ENCODE results near the gene PHIP.

Gene PHIP

DNA sequence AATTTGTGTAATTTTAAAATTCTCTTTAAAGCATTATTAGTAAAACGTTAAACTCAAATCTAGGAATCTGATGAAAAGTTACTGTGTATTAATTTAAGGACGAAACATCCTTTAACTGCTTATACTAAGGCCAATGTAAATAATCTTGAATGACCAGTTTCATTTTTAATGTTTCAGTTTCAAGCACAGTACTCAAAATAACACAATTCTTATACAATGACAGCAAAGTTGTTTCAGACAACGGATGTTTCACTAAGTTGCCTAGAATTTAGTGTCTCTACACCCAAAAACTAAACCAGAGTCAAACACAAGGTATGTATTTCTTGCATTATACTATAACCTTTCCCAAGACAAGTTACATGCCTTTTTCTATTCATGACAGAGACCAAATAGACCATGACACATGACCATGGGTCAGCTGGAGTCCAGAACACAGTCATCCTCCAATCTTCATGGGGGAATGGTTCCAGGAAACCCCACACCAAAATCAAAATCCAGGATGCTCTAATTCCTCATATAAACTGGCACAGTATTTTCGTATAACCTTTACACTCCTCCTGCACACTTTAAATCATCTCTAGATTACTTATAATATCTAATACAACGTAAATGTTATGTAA, 7.7 kb downstream of the PHIP start:
- DNase-seq (ENCODE audit: low read depth in 3 of 3): no peak

DNA sequence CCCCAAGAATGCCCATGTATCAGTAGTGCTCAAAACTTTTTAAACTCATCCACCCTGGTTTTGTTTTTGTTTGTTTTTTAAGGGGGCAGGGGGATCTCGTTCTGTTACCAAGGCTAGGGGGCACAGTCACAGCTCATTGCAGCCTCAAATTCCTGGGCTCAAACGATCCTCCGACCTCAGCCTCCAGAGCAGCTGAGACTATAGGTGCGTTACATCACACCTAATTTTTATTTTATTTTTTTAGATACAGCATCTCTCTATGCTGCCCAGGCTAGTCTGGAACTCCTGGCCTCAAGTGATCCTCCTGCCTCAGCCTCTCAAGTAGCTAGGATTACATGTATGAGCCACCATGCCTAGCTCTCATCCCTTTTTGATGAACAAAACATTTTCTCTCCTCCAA, 11.2 kb downstream of the PHIP start:
- no peak for DNase-seq (ENCODE audit: low read depth in 3 of 3)

DNA sequence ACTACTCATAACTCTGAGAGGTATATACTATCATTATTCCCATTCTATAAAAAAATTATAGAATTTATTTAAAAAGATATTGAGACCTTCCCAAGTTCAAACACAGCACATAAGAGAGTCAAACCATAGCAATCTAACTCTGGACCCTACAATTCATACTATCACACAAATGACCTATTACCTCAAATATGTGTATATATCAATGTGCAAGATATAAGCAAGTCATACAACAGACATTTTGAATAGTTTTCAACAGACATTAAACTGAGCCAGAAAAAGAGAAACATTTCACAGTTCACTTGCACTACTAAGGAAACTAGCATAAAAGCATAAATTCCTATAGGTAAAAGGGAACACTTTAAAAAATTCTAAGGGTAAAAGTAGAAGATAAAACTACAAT, 11.7 kb downstream of the PHIP start:
- DNase-seq (ENCODE audit: low read depth in 3 of 3): no peak

DNA sequence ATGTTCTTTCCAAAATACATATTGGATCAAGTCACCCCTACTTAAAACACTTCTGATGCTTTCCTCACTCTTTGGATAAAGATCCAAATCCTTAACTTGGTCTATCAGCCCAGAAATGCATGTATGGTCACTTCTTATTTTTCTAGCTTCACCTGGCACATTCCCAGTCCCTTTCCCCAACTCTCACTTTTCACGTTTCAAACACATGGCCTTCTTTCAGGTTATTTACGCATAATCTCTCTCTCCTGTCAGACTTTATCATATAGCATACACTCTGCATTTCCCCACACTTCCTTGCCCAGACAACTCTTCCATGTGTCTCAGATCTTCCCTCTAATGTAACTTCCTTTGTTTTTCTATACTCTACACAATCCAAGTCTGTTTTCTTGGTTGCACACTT, 12.8 kb downstream of the PHIP start:
- no peak for DNase-seq (ENCODE audit: low read depth in 3 of 3)

DNA sequence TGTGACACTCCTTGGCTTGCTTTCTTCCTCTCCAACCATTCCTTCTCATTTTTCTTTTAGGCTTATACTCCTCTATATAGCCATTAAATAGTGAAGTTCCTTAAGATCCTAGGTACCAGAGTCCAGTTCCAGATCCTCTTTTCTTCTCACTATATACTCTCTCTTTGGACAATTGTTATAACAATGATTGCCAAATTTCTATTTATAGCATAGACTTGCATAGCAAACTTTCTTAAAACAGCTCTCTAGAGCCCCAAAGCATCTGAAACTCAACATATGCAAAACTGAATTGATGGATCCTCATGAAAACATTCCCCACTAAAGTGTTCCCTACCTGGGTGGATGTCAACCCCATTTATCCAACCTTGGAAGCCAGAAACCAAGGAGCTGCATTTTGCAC, 13.4 kb downstream of the PHIP start:
- DNase-seq (ENCODE audit: low read depth in 3 of 3): no peak

DNA sequence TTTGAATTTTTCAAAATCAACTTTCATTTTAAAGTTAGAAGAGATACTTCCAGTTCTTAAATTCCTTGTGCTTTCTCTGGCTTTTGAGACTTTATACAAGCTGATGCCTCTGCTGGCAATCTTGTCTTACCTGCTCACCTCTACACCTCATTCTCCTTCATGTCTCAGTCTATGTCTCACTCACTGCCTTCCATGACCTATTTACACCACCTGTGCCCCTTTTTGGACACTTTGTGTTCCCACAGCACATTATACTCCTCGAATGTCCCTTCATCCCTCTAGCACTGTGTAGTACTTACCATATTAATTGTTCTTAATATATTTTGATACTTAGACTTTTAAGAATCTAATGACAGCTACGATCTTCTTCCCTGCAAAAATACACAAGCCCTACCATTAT, 15.3 kb downstream of the PHIP start:
- no peak for DNase-seq (ENCODE audit: low read depth in 3 of 3)

DNA sequence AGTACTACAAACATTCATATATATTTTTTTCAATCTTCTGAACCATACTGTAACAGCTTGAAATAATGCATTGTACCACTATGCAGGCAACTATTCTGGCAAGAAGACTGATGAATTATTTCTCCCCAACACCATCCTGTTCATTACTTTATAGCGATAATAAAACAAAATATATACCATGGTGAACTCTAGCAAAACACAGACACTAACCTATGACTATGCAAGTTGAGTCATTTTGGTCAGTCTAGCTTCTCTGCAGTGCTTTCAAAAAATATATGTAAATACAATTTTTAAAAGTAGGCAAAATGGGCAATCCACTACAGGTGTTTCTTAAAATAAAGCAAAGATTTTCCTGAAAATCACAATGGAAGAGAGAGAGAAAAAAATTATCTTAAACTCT, 20.3 kb downstream of the PHIP start:
- no peak for DNase-seq (ENCODE audit: low read depth in 3 of 3)

DNA sequence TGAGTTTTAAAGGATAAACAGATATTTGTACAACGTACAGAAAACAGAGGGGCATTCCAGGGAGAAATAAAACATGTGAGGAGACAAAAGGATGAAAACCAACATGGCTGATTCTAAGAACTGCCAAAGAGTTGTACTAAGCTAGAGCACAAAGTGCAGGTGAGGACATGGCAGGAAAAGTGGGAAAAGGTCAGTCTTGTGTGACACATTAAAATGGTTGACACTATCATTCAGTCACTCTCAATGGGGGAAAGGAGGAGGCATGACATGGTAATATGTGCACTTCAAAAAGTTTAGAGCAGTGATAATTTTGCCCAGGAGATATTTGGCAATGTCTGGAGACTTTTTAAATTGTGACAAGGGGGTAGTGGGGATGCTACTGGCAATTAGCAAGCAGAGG, 21.8 kb downstream of the PHIP start:
- DNase-seq (ENCODE audit: low read depth in 3 of 3): no peak

DNA sequence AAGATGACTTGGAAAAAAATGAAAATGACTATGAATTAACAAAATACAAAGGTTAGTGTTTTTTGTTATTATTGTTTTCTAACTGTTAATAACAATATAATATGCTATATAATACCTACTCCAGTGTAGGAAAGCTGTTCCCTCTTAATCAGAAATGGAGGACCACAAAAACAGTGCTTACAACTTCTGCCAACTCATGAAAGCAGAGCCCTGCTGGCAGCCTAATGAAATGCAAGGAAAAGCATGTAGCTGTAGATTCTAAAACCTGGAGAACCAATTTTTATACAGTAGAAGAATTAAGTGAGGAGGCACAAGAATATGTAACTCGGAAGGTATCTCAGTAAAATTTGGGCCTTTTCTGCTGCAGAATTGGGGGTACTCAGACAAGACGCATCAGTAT, 29.4 kb downstream of the PHIP start:
- no peak for DNase-seq (ENCODE audit: low read depth in 3 of 3)

DNA sequence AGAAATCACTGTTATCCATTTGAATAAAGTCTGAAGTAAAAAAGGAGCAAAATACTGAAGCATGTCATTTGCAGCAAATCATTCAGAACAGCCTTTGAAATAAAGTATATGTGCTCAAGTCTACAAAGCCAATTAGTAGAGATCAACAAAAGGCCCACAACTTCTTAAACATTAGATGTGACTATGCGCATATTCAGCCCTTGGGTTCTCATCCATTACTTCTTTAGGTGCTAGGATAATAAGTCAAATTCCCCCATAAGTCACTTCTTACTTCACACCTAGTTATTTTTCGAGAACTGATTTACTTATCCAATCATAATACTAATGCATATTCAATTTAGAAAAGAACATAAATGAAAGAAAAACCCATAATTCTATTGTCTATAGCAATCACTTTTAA, 31.0 kb downstream of the PHIP start:
- DNase-seq (ENCODE audit: low read depth in 3 of 3): no peak

DNA sequence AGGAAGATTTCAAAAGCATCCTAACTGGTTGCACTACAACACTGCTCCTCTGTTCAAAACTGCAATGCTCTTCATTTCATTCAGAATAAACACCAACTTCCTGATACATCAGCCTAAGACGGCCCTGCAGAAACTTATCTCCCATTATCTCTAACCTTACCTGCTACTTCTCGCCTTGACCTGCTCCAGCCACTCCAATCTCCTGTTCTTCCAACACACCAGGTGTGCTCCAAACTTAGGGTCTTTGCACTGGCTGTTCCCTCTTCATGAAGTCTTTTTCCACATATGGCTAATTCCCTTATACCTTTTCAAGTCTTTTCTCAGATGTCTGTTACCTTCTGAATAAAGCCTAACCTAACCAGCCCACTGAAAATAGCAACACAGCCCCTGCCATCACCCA, 32.1 kb downstream of the PHIP start:
- no peak for DNase-seq (ENCODE audit: low read depth in 3 of 3)

DNA sequence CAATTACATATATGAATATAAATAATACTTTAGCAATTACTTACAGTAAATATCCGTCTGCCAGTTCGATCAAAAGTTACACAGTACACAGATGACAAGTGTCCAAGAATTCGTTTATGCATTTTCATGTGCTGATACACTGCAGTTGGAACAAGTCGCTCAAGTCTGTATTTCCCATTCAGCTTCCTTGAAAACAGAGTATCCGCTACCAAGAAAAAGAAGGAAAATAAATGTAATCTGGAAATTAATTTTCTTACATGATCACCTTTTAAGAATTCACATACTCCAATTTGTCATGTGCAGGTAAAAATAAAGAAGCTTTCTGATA, 35.3 kb downstream of the PHIP start:
- no peak for DNase-seq (ENCODE audit: low read depth in 3 of 3)

DNA sequence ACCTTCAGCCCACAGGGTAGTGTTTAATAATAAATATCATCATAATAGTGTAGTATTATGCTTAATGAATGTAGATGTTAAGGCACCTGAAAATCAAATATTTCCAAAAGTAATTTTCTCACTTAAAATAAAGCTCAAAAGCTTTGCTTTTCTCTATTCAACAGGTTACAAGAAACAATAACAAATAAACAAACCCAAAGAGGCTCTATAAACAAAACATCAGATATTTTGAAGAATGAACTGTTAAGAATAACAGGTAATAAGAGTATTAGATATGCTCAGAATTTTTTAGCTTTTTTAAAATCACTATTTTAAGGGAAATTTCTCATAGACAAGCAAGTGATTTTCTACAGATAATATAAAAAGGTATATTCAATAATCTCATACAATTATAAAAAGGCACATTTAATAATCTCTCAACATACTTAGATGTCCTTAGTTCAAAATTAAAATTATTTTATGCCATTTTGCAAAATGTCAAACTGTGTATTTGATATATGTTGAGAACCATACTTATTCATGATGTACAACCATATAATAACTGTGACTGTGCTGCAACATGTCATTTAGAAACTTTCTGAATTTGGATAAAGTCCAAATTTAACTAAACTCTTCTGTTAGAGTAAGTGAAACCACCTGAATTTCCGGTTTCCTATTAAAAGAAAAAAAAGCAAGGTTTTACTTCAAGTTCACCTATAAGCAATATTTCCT, 35.8 kb downstream of the PHIP start:
- no peak for DNase-seq (ENCODE audit: low read depth in 3 of 3)

DNA sequence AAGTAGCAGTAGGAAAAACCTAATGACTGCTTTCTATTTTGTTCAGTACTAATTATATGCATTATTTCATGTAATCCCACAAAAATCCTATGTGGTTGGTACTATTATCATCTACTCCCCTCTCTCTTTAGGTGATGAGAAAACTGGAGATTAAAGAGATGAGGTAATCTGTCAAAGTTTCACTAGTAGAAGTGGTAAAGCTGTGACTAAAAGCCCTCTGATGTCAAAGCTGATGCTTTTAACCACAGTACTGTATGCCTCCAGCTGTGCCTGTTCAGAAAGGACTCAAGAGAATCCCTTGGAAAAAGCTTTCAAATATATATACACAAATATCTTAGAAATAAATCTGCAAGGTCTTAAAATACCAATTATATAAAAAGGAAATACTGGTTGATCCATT, 38.0 kb downstream of the PHIP start:
- no peak for DNase-seq (ENCODE audit: low read depth in 3 of 3)

DNA sequence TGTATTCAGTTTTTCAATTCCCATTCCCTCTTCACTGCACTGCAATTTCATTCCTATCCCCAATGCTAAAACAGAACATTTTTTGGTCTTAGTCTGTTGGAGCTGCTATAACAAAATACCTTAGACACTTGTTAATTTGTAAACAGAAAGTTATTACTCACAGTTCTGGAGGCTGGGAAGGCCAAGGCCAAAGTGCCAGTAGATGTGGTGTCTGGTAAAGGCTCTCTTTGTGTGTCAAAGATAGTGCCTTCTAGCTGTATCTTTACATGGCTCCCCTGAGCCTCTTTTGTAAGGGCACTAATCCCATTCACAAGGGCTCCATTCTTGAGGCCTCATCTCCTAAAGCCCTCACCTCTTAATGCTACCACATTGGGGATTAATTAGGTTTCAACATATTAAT, 40.0 kb downstream of the PHIP start:
- no peak for DNase-seq (ENCODE audit: low read depth in 3 of 3)

DNA sequence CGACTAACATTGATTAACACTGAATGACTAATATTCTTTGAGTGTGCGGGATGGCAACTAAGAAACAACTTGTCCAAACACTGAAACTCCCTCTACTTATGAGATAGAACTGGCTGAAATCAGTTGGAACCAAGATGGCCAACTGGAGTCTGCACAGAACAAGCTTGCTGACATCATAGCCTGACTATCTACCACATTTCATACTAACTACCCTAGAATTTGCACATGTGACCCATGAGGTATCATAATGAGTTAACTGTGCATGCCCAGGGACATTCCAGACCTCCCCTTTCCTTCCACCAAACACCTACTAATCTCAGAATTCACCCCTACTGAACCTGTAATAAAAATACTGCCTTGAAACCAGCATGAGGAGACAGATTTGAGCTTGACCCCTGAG, 43.2 kb downstream of the PHIP start:
- no peak for DNase-seq (ENCODE audit: low read depth in 3 of 3)

DNA sequence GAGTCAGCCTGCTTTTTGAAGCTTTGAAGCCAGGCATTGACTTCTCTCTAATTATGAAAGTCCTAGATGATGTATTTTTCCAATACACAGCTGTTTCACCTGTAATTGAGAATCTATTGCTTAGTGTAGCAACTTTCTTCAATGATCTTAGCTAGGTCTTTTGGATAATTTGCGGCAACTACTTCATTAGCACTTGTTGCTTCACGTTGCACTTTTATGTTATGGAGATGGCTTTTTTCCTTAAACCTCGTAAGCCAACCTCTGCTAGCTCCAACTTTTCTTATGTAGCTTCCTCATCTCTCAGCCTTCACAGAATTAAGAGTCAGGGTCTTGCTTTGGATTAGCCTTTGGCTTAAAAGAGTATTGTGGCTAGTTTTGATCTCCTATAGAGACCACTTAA, 44.8 kb downstream of the PHIP start:
- DNase-seq (ENCODE audit: low read depth in 3 of 3): no peak

DNA sequence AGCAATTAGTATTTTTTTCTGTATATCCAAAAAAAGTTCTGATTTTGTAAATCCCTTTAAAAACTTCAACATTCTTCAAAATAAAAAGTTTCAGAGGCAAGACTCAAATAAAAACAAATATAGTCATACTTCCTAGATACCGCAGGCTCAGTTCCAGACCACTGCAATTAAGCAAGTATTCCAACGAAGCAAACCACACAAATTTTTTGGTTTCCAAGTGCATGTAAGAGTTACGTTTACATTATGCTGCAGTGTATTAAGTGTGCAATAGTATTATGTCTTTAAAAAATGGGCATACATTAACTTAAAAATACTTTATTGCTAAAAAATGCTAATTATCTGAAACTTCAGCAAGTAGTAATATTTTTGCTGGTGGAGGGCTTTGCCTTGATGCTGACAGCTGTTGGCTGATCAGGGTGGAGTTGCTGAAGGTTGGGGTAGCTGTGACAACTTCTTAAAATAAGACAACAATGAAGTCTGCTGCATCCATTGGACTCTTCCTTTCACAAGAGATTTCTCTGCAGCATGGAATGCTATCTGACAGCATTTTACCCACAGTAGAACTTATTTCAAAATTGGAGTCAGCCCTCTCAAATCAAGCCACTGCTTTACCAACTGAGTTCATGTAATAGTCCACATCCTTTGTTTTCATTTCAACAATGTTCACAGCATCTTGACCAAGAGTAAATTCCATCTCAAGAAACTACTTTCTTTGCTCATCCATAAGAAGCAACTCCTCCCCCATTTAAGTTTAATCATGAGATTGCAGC, 46.0 kb downstream of the PHIP start:
- no peak for DNase-seq (ENCODE audit: low read depth in 3 of 3)

DNA sequence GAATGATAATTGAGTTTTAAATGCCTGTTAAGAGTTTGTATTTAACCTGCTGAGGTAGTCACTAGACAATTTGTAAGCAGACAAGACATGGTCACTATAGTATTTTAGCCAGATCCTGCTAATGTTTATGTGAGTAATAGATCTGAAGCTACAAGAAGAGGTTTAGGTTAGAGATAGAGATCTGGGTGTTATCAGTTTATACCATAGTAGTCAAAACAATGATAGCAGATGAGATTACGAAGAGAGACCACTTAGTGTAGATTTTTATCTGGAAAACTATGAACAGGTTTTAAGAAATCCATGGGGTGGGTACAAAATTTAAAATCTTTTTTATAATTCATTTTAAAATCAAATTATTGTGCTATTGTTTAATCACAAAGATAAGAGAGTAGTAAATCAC, 47.5 kb downstream of the PHIP start:
- DNase-seq (ENCODE audit: low read depth in 3 of 3): no peak

DNA sequence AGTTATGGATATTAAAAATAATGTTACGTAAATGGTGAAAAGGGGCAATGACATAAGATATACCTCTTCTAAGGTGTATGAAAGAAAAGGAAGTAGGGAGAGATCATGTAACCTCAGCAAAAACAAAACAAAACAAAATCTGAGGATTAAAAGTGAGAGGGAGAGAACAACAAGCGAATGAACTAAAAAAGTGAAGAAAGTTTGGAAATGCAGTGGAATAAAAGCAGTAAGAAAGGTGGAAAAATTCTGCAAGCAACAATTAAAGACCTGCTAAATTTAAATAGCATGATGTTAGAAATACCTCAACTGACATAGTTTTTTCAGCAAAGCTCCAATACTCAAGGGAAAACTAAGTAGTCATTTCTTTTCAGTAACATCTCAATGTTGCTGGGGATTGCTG, 48.0 kb downstream of the PHIP start:
- no peak for DNase-seq (ENCODE audit: low read depth in 3 of 3)

DNA sequence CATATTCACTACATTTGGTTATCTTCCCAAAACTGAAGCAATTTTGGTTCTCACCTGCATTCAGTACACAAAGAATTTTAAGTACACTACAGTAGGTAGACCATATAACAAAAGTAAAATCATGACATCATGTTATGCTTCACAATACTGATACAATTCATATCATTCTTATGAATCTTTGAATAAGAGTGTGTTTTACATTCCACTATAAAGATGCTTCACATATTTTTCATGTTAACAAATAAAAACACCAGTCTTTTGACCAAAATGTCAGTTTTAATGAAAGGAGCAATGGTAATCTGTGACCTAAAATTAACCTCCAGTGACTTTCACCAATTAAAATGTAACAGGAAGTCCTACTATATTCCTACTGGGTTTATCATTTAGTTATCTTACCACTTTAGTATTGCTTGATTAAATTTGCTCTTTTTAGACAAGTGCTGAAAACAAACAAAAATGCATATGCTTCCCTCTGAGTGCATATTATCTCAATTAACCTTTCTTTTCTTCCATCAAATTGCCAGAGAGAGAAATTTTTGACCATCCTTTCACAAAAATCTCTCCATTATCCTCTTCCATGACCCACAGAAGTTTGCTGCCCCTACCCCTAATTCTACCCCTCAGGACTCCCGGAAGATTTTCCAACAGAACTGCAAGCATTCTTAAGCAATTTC, 49.3 kb downstream of the PHIP start:
- no peak for DNase-seq (ENCODE audit: low read depth in 3 of 3)

DNA sequence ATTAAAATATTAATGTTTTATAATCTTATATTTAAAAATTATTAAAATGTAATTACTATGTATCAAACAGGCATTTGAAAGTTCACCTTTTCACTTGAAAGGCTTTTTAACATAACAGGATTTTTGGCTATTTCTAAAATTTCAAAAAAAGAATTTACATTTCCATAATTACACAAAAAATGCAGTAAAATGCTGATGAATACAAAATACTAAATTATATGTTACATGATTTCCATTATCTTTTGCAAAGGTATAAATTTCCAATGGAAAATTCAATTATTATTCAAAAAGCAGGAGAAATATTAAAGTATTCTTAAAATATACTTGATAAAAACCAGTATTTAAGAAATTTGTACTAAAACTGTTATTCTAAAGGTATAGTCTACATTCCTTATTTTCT, 66.1 kb downstream of the PHIP start:
- no peak for DNase-seq (ENCODE audit: low read depth in 3 of 3)

DNA sequence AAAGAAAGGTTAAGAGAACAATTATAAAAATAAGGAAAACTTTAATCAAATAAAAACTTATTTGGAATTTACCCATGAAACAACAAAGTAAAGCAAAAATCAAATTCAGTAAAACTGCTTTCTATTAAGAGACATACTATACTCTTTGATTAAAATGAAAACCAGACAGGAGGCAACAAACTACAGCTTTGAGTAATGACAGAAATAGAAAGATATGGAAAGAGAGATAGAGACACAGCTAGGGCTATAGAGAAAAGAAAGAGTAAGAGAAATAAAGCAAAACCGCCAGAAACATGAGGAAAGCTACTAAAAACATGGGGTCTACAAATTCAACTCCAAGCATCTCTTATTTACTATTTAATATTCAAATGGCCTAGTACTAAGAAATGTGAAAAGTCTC, 67.6 kb downstream of the PHIP start:
- DNase-seq (ENCODE audit: low read depth in 3 of 3): no peak
